ENCODE data around the gene ZNF74.

GRCh38 chr22:20391222-20391621, 2.7 kb upstream of the ZNF74 start:
- TF ChIP-seq CTCF (IDR thresholded peaks at IDR 0.05; ENCODE audit: poor library complexity, severe bottlenecking): no peak
- TF ChIP-seq EP300 (conservative IDR thresholded peaks at IDR 0.05; ENCODE audit: poor library complexity, severe bottlenecking): no peak
- TF ChIP-seq POLR2AphosphoS5 (IDR thresholded peaks at IDR 0.05): no peak
- no peak for TF ChIP-seq EZH2 (IDR thresholded peaks at IDR 0.05; ENCODE audit: borderline replicate concordance, insufficient read depth, low read length, poor library complexity, severe bottlenecking)
- TF ChIP-seq MXI1 (conservative IDR thresholded peaks at IDR 0.05; ENCODE audit: poor library complexity, severe bottlenecking): no peak
- no peak for TF ChIP-seq TAF1 (IDR thresholded peaks at IDR 0.05; ENCODE audit: low read depth)
- TF ChIP-seq SMC3 (conservative IDR thresholded peaks at IDR 0.05; ENCODE audit: poor library complexity): no peak
- TF ChIP-seq RAD21 (conservative IDR thresholded peaks at IDR 0.05): no peak
- no peak for TF ChIP-seq REST (IDR thresholded peaks at IDR 0.05; ENCODE audit: borderline replicate concordance)

Data from neural cell (in vitro differentiated cells).